ENCODE results near the gene VAV2.

GRCh38 chr9:134029248-134030226 is 37.4 kb upstream of the VAV2 start:
- TF ChIP-seq CTCF (IDR thresholded peaks at IDR 0.05), result no peak
- TF ChIP-seq POLR2A (IDR thresholded peaks at IDR 0.05), result no peak
- no peak for TF ChIP-seq POLR2AphosphoS5 (IDR thresholded peaks at IDR 0.05)

Data from sigmoid colon (tissue), 4 donors.